ENCODE results near the gene LRRC36.
"Not testable (repeated sequence)": the region's sequence is repeated elsewhere in the genome, so short reads cannot be mapped to it uniquely, and the experiment has no call there.

The LRRC36 gene

GRCh38 chr16:67350324-67350723, 23.7 kb downstream of the LRRC36 start:
- no peak for DNase-seq

- DNase-seq = not testable (repeated sequence)
These were observed 25.8 kb downstream of the LRRC36 start for GRCh38 chr16:67352463-67352862.

- no peak for DNase-seq
These were observed 29.8 kb downstream of the LRRC36 start for GRCh38 chr16:67356396-67356795.

- DNase-seq = no peak
These were observed 30.9 kb downstream of the LRRC36 start for GRCh38 chr16:67357561-67357960.

GRCh38 chr16:67359540-67360269, 33.1 kb downstream of the LRRC36 start:
- DNase-seq = not testable (repeated sequence)

GRCh38 chr16:67361038-67361437, 34.4 kb downstream of the LRRC36 start:
- DNase-seq = no peak

- no peak for DNase-seq
These were observed 38.1 kb downstream of the LRRC36 start for GRCh38 chr16:67364600-67365235.

GRCh38 chr16:67370661-67371060, 44.0 kb downstream of the LRRC36 start:
- DNase-seq = no peak

GRCh38 chr16:67372664-67373063, 46.0 kb downstream of the LRRC36 start:
- DNase-seq = no peak

- not testable (repeated sequence) for DNase-seq
These were observed 49.4 kb downstream of the LRRC36 start for GRCh38 chr16:67376012-67376411.

GRCh38 chr16:67378642-67379041, 52.0 kb downstream of the LRRC36 start:
- no peak for DNase-seq

- DNase-seq = no peak
These were observed 56.7 kb downstream of the LRRC36 start for GRCh38 chr16:67383284-67383683.

- no peak for DNase-seq
These were observed 58.3 kb downstream of the LRRC36 start for GRCh38 chr16:67384778-67385510.

GRCh38 chr16:67386861-67387455, 60.3 kb downstream of the LRRC36 start:
- no peak for DNase-seq

GRCh38 chr16:67387479-67388079, 61.0 kb downstream of the LRRC36 start:
- no peak for DNase-seq

- DNase-seq = no peak
These were observed 61.6 kb downstream of the LRRC36 start for GRCh38 chr16:67388191-67388590.

GRCh38 chr16:67388591-67388990, 62.0 kb downstream of the LRRC36 start:
- DNase-seq = no peak

GRCh38 chr16:67389911-67390815, 63.5 kb downstream of the LRRC36 start:
- DNase-seq = no peak

- no peak for DNase-seq
These were observed 64.3 kb downstream of the LRRC36 start for GRCh38 chr16:67390816-67391423.

- DNase-seq = no peak
These were observed 65.0 kb downstream of the LRRC36 start for GRCh38 chr16:67391424-67392300.

All from NCI-H774 (cell line).